ENCODE data around the gene LMBR1. TPM values are rescaled to one million over a fixed set of nuclear protein-coding genes. Genes with fewer than 3 reads are reported as not detected.

The LMBR1 gene
- total RNA-seq, 1 experiment from 2014 or later = 82.6 TPM

DNA sequence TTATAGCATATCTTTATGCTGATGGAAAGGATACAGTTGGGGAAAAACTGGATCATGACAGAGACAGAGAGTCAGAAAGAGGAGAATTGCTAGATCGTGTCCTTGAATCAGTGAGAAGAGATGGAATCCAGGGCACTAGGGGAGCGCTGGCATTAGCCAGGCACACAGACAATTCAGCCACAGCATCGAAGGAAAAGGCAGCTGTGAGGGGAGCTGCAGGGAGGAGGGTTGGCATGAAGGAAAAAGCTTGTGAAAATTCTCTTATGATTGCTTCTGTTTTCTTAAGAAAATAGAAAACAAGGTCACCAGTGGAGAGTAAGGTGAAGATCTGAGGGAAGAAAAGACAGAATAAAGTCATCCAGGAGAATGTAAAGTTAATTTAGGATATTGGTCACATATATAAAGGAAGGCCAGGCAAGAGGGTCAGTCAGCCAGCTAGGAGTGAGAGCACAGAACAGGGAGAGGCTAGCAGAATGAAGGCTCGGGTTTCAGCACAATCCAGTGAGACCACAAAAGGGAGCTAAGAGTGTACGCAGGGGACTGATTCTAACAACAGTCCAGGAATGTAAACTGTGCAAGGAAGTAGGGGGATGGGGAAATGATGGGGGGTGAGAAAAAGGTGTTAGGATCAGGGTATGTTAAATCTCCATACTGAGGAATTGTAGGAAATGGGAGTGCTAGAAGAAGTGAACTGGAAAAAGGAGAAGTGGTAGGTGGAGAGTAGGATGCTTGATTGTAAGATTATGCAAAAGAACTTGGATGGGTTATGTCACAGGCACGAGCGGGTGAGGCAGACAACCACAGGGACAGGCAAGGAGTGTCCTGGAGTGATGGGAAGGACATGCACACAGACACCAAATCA is 140.4 kb downstream of the LMBR1 start:
- no peaks in the 10 kb centered on the region for H3K27me3 ChIP-seq (ENCODE audit: control insufficient read depth, insufficient read depth, low read length)
- H3K4me1 ChIP-seq (ENCODE audit: control insufficient read depth, insufficient read depth, low read length) = 0 out of 2 replicates have a peak, but pooled peaks cover 5% of the 10 kb centered on the region
- TF ChIP-seq POLR2AphosphoS5 (IDR thresholded peaks at IDR 0.05; ENCODE audit: low read depth, low read length) (no peak), TCF7L2 (IDR thresholded peaks at IDR 0.05; ENCODE audit: low read depth, low read length) (no peak), CTCF (IDR thresholded peaks at IDR 0.05) (no peak)
- no peak overlapping the region for H3K27ac ChIP-seq (ENCODE audit: low read length)
- peaks cover 3% of the 10 kb centered on the region; the same call in 1 of the 2 replicates for H3K36me3 ChIP-seq (ENCODE audit: control insufficient read depth, insufficient read depth, low read length)
- BruUV-seq (replicated peaks) = no TSS peak
- CTCF ChIA-PET = no interaction called here
- no peak for DNase-seq (ENCODE audit: low read depth, low spot score)
- intact Hi-C loops (cut with micrococcal nuclease; ENCODE audit: unreplicated experiment) = no loop called here
- POLR2A ChIA-PET = no interaction called here
- H3K9me3 ChIP-seq (ENCODE audit: control insufficient read depth, insufficient read depth, low read depth, low read length) = no peaks in the 10 kb centered on the region
- no peak for ATAC-seq
- in situ Hi-C loops (cut with HindIII; ENCODE audit: low pct_unique_long_range_greater_than_20kb, low sequenced_read_pairs) = no loop called here
- no peak overlapping the region for H3K4me3 ChIP-seq (ENCODE audit: low read depth in 2 of 2, low read length in 2 of 2)

- BruUV-seq (replicated peaks) = no TSS peak
- Histone ChIP-seq H3K27me3 (ENCODE audit: control insufficient read depth, insufficient read depth, low read length) (no peaks in the 10 kb centered on the region), H3K9me3 (ENCODE audit: control insufficient read depth, insufficient read depth, low read depth, low read length) (no peaks in the 10 kb centered on the region), H3K36me3 (ENCODE audit: control insufficient read depth, insufficient read depth, low read length) (peaks cover 3% of the 10 kb centered on the region; the same call in 1 of the 2 replicates), H3K4me3 (ENCODE audit: low read depth in 2 of 2, low read length in 2 of 2) (no peak overlapping the region), H3K27ac (ENCODE audit: low read length) (no peak overlapping the region), H3K4me1 (ENCODE audit: control insufficient read depth, insufficient read depth, low read length) (0 out of 2 replicates have a peak, but pooled peaks cover 5% of the 10 kb centered on the region)
- intact Hi-C loops (cut with micrococcal nuclease; ENCODE audit: unreplicated experiment) = no loop called here
- in situ Hi-C loops (cut with HindIII; ENCODE audit: low pct_unique_long_range_greater_than_20kb, low sequenced_read_pairs) = no loop called here
- ATAC-seq (peak; percentile 80), DNase-seq (ENCODE audit: low read depth, low spot score) (no peak)
- ChIA-PET POLR2A (no interaction called here), CTCF (no interaction called here)
- TF ChIP-seq SIN3A (IDR thresholded peaks at IDR 0.05; ENCODE audit: borderline replicate concordance, insufficient read depth, low read depth, low read length) (no peak), POLR2AphosphoS5 (IDR thresholded peaks at IDR 0.05; ENCODE audit: low read depth, low read length) (no peak), TCF7L2 (IDR thresholded peaks at IDR 0.05; ENCODE audit: low read depth, low read length) (no peak), CTCF (IDR thresholded peaks at IDR 0.05) (no peak)
- TF ChIP-seq, protein P1, sequence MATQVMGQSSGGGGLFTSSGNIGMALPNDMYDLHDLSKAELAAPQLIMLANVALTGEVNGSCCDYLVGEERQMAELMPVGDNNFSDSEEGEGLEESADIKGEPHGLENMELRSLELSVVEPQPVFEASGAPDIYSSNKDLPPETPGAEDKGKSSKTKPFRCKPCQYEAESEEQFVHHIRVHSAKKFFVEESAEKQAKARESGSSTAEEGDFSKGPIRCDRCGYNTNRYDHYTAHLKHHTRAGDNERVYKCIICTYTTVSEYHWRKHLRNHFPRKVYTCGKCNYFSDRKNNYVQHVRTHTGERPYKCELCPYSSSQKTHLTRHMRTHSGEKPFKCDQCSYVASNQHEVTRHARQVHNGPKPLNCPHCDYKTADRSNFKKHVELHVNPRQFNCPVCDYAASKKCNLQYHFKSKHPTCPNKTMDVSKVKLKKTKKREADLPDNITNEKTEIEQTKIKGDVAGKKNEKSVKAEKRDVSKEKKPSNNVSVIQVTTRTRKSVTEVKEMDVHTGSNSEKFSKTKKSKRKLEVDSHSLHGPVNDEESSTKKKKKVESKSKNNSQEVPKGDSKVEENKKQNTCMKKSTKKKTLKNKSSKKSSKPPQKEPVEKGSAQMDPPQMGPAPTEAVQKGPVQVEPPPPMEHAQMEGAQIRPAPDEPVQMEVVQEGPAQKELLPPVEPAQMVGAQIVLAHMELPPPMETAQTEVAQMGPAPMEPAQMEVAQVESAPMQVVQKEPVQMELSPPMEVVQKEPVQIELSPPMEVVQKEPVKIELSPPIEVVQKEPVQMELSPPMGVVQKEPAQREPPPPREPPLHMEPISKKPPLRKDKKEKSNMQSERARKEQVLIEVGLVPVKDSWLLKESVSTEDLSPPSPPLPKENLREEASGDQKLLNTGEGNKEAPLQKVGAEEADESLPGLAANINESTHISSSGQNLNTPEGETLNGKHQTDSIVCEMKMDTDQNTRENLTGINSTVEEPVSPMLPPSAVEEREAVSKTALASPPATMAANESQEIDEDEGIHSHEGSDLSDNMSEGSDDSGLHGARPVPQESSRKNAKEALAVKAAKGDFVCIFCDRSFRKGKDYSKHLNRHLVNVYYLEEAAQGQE (IDR thresholded peaks at IDR 0.05; ENCODE audit: insufficient read depth in 1 of 2, low read depth in 2 of 2, low read length in 1 of 2) = no peak
Observed at GRCh38 chr7:156751319-156751718, 141.7 kb downstream of the LMBR1 start.
